HG03469 (cell line): ENCODE measurements around the gene GTF2I.
A peak's percentile ranks its signal among the peaks of the same experiment; 100 is the strongest.
"Not testable (repeated sequence)": the region's sequence is repeated elsewhere in the genome, so short reads cannot be mapped to it uniquely, and the experiment has no call there.

Experiments used
- ATAC-seq: cut with Tn5 transposase; IDR thresholded peaks from one replicate; pipeline ENCODE4 v1.9.1; 2021; ENCODE audit warnings: mild to moderate bottlenecking, moderate library complexity, moderate number of reproducible peaks; ENCODE audit not compliant: unreplicated experiment

The GTF2I gene

DNA sequence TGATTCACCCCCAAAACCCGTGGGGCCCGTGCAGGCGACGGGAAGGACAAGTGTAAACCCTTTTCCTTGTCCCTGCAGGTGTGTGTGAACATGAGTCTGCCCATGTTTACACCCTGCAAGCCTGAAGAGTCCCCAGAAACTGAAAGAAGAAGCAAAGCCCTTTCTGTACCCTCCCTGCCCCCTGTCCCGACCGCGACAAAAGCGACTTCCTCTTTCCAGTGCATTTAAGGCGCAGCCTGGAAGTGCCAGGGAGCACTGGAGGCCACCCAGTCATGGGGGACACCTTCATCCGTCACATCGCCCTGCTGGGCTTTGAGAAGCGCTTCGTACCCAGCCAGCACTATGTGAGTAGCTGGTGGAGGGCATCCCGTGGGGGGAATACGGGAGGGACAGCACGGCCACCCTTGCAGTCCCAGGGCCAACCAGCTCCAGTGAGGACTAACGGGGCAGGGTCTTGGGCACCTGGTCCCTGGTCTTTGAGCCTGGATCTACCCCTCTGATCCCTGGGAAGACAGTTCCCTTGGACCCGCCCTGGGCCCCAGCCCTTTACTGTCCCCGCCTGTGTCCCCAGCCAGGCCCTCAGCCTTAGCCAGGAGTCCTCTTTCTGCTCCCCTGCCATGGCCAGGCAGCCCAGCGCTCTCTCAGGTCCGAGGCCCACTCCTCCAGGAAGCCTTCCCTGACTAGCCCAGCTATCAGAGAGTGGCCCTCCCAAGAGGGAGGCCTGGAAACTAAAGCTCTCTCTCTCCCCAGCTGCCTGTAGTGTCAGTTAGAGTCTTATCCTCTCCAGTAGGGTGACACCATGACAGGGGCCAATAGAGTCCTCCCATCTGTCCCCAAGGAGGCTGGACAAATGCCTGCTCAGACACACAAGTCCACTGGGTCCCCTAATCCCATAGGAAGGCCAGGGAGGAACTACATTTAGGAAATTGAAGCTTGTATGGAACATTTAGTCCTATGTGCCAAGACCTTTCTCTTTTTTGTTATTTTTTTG lies 116.5 kb downstream of the GTF2I start, which contains the start of gene NCF1:
Gene NCF1 (plus strand): TSS at position 252 of the 991 bp plus-strand sequence. CDS start 21 bp downstream, at position 273.
- peak; percentile 77 for ATAC-seq

DNA sequence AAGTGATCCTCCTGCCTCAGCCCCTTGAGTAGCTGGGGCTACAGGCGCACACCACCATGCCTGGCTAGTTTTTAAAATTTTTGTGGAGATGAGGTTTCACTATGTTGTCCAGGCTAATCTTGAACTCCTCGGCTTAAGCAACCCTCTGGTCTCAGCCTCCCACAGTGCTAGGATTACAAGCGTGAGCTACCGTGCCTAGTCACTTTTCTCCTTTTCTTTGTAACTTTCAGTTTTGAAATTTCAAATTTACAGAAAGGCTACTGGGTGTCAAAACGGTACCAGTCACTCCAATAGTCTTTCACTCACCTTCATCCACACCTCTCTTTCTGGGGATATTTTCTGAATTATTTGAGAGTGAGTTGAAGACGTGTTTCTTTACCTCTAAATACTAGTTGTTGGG lies 117.6 kb downstream of the GTF2I start:
- not testable (repeated sequence) for ATAC-seq

DNA sequence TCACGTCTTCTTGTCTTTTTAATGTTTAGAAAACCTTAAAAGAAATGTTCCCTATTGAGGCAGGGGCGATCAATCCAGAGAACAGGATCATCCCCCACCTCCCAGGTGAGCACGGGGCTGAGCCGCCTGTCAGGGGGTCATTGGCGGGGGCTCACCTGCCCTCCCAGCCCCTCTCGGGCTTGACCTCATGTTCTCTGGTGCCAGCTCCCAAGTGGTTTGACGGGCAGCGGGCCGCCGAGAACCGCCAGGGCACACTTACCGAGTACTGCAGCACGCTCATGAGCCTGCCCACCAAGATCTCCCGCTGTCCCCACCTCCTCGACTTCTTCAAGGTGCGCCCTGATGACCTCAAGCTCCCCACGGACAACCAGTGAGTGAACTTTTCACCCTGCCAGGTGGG lies 121.5 kb downstream of the GTF2I start:
- ATAC-seq = not testable (repeated sequence)

DNA sequence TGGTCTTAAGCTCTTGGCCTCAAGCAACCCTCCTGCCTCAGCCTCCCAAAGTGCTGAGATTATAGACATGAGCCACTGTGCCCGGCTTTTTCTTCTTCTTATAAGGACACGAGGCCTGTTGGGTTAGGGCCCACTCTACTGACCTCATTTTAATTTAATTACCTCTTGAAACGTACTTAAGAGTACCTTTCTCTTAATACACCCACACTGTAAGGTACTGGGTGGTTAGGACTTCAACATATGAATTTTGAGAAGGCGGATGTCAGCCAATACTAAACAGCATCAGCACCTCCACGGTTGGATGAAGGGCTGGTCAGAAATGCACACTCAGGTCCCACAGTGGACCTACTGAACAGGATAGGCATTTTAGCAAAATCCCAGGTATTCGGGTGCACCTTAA lies 124.2 kb downstream of the GTF2I start:
- ATAC-seq = not testable (repeated sequence)

DNA sequence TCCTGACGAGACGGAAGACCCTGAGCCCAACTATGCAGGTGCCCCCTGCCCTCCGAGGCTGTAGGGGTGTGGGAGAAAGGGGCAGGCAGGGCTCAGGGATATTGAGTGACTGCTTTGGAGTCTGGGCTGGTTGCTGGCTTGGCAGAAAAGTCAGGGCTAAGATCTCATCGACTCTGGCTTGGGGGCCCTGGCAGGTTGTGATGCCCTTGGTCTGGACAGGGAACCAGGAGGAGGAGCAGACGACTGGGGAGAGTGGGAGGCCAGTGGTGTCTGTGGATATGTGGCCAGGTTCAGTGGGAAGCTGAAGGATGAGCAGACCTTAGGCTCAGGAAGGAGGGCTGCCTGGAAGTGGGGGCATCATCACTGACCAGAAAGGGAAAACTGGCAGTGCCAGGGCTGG lies 126.1 kb downstream of the GTF2I start:
- ATAC-seq = not testable (repeated sequence)

DNA sequence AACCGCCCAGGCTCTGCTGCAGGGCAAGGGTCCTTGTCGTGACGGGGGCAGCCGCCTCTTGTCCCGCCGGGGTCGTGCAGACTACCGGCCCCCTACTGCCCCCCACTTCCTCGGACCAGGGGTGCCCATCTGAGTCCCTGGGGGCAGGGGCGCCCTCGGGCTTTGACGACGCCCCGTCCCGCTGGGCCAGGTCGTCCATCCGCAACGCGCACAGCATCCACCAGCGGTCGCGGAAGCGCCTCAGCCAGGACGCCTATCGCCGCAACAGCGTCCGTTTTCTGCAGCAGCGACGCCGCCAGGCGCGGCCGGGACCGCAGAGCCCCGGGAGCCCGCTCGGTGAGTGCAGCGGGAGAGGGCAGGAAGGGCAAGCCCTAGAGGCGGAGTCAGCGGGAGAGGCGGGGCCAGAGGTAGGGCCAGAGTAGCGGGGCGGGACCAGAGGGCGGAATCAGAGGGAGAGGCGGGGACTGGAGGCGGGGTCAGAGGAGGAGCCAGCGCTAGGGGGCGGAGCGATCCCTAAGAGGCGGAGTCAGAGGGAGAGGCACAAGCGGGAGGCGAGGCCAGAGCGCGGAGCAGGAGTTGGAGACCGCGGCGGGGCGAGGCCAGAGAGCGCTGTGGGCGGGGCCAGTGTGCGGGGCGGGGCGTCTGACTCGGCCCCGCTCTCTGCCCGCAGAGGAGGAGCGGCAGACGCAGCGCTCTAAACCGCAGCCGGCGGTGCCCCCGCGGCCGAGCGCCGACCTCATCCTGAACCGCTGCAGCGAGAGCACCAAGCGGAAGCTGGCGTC lies 131.0 kb downstream of the GTF2I start:
- peak; percentile 67 for ATAC-seq

DNA sequence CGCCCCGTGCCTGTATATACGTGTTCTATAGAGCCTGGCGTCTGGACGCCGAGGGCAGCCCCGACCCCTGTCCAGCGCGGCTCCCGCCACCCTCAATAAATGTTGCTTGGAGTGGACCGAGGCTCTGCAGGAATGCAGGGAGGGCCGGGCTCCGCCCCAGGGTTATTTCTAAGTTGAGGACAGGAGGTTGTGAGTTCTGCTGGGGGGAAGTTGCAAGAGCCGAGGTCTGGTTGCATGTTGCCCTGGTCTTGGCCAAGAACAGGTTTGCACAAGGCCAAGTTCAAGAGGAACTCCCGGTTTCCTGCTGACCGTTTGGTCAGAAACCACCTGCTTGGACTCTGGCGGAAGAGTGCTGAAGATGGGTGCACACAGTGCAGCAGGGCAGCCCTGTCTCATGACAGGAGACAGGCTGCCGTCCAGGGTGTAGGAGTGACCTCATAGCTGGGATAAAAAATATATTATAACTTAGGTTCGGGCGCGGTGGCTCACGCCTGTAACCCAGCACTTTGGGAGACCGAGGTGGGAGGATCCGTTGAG lies 131.8 kb downstream of the GTF2I start:
- ATAC-seq = not testable (repeated sequence)

DNA sequence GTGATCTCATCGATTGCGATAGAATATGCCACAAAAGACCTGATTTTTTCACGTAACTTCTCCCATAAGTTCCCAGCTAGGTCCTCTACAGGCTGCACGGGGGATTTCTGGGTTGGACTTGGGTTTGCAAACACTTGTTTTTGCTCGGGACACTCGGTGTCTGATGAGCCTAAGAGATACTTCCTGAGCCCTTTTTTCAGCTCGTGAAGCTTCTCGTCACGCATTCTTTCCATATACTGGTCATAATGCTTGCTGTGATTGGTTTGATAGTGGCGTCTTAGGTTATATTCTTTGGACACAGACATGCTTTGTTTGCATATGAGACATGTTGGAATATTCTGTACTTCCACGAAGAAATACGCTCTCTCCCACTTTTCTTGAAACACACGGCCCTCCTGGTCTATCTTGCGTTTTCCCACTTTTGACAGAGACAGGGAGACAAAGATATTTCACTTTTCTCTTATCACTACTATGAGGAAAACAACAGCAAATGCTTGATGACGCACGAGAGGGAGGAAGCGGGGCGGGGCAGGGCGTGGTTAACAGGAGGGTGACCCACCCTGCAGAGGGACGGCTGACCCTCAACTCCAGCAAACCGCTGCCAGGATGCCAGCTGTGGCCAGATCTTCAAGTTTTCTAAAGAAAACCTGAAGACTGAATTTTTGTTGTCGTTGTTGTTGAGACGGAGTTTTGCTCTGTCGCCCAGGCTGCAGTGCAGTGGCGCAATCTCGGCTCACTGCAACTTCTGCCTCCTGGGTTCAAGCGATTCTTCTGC lies 140.5 kb downstream of the GTF2I start:
- ATAC-seq = not testable (repeated sequence)

DNA sequence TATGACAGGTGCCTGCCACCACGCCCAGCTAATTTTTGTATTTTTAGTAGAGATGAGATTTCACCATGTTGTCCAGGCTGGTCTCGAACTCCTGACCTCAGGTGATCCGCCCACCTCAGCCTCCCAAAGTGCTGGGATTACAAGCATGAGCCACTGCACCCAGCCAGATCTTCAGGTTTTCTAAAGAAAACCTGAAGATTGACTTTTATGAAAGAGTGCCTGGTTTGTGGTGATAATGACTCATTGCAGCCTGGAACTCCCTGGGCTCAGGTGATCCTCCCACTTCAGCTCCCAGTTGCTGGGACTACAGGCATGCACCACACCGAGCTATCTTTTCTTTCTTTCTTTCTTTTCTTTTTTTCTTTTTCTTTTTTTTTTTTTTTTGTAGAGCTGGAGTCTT lies 141.1 kb downstream of the GTF2I start:
- not testable (repeated sequence) for ATAC-seq
